A673 (cell line): ENCODE data around the gene OR6K2.

Source experiments
- CTCF ChIP-seq: fragments of 300-800, 200-600 bp; sonication (generic); conservative IDR thresholded peaks from 2 replicates; pipeline ENCODE4 v1.5.1; 2017; ENCODE audit warnings: low read depth, mild to moderate bottlenecking, antibody characterized with exemption, low read length, moderate library complexity, mixed read lengths
- EZH2 ChIP-seq: fragments of 200-600 bp; sonication (generic); IDR thresholded peaks from 2 replicates; pipeline ENCODE4 v1.6.1; 2017; ENCODE audit warnings: borderline replicate concordance, low read depth, mild to moderate bottlenecking, mixed read lengths, antibody characterized with exemption, low read length; ENCODE audit not compliant: poor library complexity, severe bottlenecking

GRCh38 chr1:158666037-158666436 lies 34.4 kb downstream of the OR6K2 start:
- TF ChIP-seq CTCF (no peak), EZH2 (no peak)
